ENCODE results near the gene RNF217.

DNA sequence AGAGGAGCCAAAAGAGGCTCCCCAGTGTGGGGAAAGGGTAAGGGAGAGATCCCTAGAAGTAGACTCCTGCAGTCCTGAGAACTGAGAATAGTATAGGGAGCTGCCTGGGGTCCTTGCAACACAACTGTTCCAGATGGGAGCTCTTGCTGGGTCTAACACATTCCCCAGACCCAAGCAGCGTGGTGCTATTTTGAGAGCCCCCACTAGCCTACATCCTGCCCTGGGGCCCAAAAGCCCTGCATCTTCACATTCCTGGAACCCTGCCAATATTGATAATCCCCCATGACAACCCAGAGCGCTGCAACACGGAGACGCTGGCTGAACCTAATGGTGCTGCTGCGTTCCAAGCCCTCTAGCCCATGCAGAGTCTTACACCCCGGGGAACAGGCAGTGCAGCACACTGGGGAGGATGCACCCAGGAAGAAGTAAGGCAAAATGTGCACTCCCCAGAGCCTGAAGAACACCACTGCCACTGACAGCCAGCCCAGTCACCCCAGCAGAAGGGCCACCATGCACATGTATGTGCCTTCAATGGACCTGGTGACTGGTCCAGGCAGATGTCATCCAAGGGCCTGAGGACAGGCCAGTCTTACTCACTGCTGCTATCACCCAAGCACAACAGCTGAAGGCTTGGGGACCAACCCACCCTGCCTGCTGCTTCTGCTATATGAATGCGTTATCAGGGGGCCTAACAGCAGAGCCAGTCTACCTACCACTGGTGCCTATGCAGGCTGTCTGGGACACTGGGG lies 7.0 kb upstream of the RNF217 start:
- TF ChIP-seq POLR2A (IDR thresholded peaks at IDR 0.05; ENCODE audit: low read depth, low read length) (no peak), TAF1 (IDR thresholded peaks at IDR 0.05; ENCODE audit: borderline replicate concordance, low read depth, low read length) (no peak)

All from GM12892 (cell line).